Activated CD8-positive, alpha-beta memory T cell treated with anti-CD3 and anti-CD28 coated beads, Interleukin-2, amount 50 U/mL, for 48 hours (primary cell): ENCODE measurements around the gene INCENP.
"Not testable (repeated sequence)": the region's sequence is repeated elsewhere in the genome, so short reads cannot be mapped to it uniquely, and the experiment has no call there.

Source experiments
- DNase-seq: peaks from one replicate; pipeline ENCODE4 v3.0.0-alpha.2; 2020

INCENP gene

GRCh38 chr11:62123669-62124185 is at the start of gene INCENP:
Gene INCENP (plus strand): TSS chr11:62124011. CDS start chr11:62128162, 4,151 bp downstream.
- DNase-seq, result peak; percentile 93

DNA sequence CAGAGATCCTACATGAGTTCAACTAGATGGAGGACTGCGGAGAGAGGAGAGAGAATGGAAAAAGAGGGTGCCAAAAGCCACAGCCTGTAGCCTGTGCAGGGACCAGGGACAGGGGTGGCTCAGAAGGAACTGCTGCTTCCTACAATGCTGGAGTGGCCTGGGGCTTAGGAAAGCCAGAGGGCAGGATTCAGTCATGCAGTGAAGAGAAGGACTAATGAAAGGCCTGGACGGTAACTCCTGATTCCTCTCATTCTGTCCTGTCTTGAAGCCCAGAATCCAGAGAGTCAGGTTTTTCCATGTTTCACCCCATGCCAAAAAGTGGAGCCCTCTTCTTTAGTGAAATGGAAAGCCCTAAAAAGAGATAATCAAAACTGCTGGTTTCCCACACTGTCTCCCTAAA is 48.4 kb upstream of the INCENP start:
- DNase-seq, result no peak

DNA sequence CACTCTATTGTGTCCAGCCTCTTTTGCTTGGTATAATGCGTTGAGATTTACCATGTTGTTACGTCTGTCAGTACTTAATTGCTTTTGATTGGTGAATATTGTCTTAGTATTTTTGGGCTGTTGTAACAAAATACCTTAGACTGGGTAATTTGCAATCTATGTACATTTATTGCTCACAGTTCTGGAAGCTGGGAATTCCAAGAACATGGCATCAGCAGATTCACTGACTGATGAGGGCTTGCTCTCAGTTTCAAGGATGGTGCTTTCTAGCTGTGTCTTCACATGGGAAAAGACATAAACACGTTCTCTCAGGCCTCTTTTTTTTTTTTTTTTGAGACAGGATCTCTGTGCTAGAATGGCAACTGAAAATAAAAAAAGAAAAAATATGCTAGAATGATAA is 46.7 kb upstream of the INCENP start:
- DNase-seq, result no peak

GRCh38 chr11:62081378-62082291 is 42.2 kb upstream of the INCENP start:
- peak; percentile 92 for DNase-seq

DNA sequence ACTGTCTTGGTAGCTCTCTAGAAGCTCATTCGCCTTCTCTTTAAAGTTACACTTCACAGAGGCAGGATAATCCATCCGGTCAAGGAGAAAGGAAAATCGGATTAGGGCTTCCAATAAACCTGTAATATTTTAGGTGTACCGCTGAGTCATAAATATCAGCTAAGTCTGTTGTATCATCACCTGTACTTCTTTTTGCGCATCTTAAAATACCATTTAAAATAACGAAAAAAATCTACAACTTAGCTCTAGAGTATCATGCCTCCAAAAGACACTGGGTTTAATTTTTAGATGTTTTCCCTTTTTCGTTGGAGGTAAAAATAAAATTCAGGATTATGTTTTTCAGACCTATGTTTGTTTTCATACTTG is 41.5 kb upstream of the INCENP start:
- DNase-seq, result no peak

DNA sequence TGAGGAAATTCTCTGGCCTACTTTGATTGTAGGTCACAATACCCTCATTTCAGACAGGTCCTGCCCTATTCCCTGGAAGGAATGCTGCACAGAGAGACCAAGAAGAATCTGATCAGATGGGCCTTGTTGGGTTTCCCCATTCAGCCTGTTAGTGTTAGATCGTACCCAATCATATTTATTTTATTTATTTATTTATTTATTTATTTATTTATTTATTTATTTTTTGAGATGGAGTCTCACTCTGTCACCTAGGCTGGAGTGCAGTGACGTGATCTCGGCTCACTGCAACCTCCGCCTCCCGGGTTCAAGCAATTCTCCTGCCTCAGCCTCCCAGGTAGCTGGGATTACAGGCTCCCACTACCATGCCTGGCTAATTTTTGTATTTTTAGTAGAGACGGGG is 39.0 kb upstream of the INCENP start:
- DNase-seq, result not testable (repeated sequence)

DNA sequence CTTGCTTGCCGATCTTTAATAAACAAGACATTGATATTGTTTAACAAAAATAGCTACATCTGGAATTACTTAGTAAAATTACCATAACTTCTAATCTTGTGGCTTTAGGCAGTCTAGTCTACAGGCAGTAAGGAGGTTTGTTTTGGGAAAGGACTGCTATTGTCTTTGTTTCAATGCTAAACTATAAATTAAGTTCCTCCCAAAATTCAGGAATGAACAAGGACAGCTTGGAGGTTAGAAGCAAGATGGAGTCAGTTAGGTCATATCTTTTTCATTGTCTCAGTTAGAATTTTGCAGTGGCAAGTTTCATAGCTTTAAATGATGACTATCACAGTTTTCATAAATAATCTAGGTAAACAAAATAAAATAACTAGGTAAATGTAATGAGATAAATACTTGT is 36.1 kb upstream of the INCENP start:
- no peak for DNase-seq

DNA sequence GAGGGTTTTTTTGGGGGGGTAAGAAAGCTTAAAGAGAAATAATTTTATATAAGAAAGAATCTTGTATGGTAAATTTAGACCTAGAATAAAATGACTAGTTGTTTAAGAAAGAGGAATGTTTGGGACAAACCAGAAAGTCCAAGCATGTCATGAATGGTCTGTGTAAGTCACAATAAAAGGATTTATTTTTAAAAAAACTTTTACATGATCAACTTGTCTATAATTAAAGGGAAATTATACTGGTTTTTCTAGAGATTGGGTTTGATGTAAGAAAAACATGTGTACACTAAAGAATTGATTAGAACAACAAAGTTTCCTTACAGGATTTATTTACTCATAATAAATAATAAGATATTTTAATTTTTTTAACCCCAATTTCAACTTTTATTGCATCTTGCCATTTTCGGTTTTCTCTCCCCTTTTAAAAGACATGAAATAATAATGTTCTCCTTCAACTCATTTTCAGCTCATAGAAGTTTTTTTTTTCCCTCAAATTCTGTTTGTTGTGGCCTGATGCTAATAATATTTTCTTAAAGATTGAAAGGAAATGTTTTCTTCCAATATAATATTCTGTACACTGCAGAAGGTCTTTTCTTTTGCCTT is 35.4 kb upstream of the INCENP start:
- no peak for DNase-seq

DNA sequence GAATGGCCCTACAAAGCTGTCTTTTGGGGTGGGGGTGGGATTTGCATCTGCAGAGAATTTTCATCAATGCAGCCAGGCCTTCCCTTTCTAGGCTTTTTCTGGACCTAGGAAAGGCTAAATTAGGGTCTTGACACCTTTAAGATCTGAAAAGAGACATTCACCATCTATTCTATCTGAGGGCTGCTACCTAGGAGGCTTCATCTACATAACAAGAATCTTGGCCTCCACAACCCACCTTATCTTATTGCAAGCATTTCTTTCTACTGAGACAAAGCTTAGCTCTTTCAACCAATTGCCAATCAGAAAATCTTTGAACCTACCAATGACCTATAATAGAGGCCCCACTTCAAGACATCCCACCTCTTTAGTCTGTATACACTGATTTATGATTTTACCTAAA is 20.7 kb upstream of the INCENP start:
- DNase-seq, result no peak

GRCh38 chr11:62103986-62104385 is 19.8 kb upstream of the INCENP start:
- no peak for DNase-seq

DNA sequence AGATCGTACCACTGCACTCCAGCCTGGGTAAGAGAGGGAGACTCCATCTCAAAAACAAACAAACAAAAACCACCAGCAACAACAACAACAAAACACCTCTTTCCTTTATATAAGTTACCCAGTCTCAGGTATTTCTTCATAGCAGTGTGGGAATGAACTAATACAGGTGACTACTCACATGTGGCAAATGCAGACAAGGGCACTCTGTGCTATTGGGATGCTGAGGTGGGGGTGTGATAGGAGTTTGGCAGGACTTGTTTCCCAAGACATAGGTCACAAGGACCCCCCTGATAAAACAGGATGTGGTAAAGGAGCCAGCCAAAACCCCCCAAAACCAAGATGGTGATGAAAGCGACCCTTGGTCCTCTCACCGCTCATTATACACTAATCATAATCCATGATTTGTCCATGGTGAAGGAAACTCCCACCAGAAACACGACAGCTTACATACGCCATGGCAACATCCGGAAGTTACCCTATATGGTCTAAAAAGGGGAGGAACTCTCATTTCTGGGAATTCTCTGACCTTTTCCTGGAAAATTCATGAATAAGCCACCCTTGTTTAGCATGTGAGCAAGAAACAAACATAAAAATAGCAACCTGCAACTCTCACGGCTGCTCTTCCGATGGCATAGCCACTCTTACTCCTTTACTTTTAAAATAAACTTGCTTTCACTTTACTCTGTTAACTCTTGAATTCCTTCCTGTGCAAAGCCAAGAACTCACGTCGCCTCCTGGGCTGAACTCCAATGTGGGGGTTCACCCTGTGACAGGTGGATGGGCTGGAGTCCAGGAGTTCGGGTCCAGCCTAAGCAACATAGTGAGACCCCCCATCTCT is 18.8 kb upstream of the INCENP start:
- no peak for DNase-seq

- DNase-seq, result no peak
Observed at GRCh38 chr11:62105667-62106191, 18.1 kb upstream of the INCENP start.

DNA sequence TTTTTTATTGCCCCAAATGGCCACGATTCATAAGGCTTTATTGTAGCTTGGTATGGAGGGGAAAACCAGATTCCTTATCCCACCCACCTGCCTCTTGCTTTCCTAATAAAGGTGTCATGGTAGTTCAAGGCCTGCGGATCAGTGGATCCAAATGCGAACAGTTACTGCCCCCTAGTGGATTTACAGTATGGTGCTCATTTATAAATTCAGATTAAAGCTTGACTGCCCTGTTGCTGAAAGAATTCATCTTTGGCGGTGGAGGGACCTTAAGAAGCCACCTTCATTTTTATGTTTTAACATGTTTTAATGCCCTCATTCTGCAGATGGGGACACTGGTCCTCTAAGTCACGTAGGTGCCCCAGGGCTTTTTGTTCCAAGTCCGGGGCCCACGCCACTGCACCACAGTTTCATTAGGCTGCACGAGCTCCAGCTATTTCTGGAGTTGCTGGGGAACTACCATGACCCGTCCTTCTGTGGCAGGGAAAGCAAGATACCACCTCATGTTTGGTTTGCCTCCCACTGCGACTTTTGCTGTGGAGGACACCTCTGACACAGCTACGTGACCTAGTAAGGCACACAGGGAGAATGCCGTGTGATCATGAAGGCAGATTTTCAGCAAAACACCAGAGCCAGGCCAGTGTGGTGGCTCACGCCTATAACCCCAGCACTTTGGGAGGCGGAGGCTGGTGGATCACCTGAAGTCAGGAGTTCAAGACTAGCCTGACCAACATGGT is 15.6 kb upstream of the INCENP start:
- no peak for DNase-seq

- no peak for DNase-seq
Observed at GRCh38 chr11:62108971-62109404, 14.8 kb upstream of the INCENP start.

- no peak for DNase-seq
Observed at GRCh38 chr11:62115085-62115694, 8.6 kb upstream of the INCENP start.

GRCh38 chr11:62116451-62116850 is 7.4 kb upstream of the INCENP start:
- DNase-seq, result no peak

DNA sequence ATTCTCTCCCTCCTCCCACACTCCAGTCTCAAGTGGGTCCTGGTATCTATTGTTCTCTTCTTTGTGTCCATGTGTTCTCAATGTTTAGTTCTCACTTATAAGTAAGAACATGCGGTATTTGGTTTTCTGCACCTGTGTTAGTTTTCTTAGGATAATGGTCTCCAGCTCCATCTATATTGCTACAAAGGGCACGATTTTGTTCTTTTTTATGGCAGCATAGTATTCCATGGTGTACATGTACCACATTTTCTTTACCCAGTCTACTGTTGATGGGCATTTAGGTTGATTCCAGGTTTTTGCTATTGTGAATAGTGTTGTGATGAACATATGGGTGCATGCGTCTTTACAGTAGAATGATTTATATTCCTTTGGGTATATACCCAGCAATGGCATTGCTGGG is 4.2 kb upstream of the INCENP start:
- no peak for DNase-seq

DNA sequence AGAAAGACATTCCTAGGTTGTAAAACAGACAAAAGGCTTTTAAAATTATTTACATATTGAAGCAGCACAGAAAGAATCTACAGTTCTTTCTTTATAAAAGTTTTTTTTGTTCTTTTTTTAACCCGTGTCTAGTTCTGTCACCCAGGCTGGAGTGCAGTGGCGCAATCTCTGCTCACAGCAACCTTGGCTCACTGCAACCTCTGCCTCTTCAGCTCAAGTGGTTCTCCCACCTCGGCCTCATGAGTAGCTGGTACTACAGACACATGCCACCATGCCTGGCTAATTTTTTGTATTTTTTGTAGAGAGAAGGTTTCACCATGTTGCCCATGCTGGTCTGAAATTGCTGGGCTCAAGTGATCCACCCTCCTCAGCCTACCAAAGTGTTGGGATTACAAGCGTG is 3.8 kb upstream of the INCENP start:
- no peak for DNase-seq

- DNase-seq, result no peak
Observed at GRCh38 chr11:62120431-62120830, 3.4 kb upstream of the INCENP start.

GRCh38 chr11:62122076-62122475 is 1.7 kb upstream of the INCENP start:
- DNase-seq, result no peak

DNA sequence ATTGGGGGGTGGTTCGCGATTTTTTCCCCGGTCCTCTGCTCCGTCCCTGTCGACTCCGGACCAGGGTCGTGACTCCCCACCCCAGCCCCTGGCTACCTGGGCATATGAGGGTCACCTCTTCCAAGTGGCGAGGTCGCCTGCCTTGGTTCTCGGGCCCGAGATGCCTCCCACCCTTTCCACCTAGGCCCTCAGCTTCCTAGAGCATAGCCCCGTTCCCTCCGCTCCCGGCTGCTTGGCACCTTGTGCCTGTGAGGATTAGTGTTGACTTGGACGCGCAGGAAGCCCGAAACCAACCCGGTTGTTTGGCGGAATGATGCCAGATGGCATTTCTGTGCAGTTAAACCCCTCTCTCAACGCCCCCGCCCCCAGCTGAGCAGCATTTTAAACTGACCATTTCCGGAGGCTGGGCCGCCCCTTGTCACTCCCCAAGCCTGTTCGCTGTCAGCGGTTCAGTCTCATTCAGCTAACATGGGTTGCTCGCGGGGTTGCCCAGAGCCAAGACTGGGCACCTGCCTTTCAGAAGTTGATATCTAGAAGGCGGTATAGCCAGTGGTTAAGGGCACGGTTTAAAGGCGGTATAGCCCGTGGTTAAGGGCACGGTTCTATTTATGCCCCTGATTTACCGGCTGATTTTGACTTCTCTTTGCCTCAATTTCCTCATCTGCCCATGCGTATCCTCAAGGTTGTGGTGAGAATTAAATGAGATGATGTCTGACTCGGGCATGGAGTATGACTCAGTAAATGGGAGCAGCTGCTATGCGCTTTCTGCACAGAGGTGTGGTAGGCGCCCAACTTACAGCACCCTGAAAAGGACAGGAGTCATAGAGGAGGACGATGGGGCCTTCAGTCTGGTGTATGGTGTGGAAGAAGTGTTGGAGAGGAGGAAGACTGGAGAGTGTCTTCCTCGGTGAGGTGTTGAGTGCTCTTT is 639 bp downstream of the INCENP start:
- peak; percentile 74 for DNase-seq
